22Rv1 (cell line): ENCODE data around the gene EVA1C.

Experiments used
- ZFX ChIP-seq: fragments of 450-650 bp; IDR thresholded peaks from 2 replicates; pipeline ENCODE4 v1.6.1; 2017; ENCODE audit warnings: antibody characterized with exemption, borderline replicate concordance
- TF ChIP-seq, protein P1 (sequence below): fragments of 450-650 bp; IDR thresholded peaks from 2 replicates; pipeline ENCODE4 v1.5.1; 2017; ENCODE audit warnings: mild to moderate bottlenecking

DNA sequence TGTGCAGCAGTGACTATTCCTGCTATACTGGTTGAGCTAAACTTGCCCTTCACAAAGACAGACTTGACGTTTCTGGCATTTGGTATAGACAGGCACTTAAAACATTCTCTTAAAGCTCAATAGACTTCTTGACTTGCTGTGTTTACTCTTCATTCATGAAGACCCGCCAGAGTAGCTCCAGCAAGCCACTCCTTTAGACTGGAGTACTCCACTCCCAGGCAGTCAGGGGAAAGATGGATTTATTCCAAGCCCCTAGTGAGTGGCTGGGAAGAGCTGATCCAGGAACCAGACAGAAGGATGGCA lies 70.7 kb downstream of the EVA1C start:
- TF ChIP-seq, protein P1, sequence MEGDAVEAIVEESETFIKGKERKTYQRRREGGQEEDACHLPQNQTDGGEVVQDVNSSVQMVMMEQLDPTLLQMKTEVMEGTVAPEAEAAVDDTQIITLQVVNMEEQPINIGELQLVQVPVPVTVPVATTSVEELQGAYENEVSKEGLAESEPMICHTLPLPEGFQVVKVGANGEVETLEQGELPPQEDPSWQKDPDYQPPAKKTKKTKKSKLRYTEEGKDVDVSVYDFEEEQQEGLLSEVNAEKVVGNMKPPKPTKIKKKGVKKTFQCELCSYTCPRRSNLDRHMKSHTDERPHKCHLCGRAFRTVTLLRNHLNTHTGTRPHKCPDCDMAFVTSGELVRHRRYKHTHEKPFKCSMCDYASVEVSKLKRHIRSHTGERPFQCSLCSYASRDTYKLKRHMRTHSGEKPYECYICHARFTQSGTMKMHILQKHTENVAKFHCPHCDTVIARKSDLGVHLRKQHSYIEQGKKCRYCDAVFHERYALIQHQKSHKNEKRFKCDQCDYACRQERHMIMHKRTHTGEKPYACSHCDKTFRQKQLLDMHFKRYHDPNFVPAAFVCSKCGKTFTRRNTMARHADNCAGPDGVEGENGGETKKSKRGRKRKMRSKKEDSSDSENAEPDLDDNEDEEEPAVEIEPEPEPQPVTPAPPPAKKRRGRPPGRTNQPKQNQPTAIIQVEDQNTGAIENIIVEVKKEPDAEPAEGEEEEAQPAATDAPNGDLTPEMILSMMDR = no peak
- TF ChIP-seq ZFX = no peak
